Stimulated activated CD8-positive, alpha-beta memory T cell treated with anti-CD3 and anti-CD28 coated beads, Interleukin-12 subunit alpha, Interleukin-12 subunit beta, amount 100 ng/mL, for 4 hours (primary cell): ENCODE data around the gene RAMAC.
"Not testable (repeated sequence)": the region's sequence is repeated elsewhere in the genome, so short reads cannot be mapped to it uniquely, and the experiment has no call there.

Experiments used
- DNase-seq: peaks from one replicate; pipeline ENCODE4 v3.0.0-alpha.2; 2020; ENCODE audit warnings: low read depth

The RAMAC gene

DNA sequence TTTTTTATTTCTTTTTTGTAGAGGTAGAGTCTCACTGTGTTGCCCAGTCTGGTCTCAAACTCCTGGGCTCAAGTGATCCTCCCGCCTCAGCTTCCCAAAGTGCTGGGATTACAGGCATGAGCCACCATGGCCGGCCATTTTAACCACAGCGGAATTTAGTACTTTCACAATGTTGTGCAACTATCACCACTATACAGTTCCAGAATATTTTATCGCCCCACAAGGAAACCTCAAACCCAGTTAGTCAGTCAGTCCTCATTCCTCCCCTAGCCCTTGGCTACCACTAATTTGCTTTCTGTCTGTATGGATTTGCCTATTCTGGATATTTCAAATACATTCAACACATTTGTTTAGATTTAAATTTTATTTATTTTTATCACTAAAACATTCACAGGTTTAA lies 17.9 kb upstream of the RAMAC start:
- DNase-seq: no peak

DNA sequence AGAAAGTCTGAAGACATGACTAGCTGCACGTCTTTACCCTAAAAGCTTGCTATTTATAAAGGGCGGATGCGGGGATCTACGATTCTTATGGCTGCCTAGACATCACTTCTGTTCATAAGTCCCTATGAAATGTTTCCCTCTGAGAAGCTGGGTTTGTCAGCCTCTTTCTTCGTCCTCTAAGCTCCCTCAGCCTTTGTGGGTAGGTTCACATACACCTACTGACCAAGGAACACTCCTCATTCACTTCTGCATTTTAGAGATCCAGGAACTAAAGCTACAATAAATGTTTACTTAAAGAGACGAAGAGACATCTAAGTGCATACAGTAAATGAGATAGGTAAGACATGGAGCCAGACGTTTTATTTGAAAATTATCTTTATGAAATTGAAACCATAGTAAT lies 16.7 kb upstream of the RAMAC start:
- no peak for DNase-seq

DNA sequence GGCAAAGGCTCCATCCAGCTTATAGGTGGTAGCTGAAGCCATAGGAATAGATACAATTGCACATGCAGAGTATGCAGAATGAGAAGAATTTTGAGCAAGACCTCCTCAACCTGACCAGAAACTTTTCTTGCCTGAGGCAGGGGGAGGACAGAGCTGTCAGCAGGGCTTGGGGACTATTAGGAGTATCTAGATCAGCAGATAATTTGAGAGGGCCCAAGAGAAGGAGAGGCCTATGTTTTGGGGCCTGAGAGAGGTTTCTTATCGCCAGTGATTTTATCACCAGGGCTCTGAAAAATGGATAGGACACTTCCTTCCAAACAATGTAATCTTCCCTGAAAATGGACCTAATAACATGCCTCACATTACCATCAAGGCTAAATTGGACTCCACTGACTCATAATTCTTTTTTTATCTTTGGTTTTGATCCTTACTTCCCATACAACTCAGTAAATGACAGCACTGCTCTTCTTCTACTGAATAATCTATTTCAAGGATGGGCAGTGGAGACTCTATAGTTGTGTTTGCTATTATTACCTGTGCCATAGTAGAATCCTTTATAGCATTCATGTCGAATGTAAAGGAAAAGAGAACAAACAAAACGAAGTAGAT lies 15.8 kb upstream of the RAMAC start:
- no peak for DNase-seq

DNA sequence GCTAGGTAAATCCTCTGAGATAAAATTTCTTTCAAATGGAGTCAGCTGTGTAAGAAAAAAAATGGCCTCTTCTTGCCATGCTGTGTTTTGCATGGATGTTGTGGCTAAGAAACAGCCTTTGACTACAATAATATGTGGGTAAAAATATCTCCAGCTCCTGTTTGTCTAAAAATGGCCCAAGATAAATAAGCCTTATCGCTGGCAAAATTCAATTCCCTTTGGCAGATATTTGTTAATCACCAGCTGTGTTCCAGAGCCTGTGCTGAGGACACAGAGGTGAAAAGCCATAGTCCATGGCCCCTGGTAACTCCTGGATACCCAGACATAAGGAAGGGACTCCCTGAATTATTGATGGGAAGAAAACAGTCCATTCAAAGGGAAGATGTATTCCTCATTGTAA lies 15.3 kb upstream of the RAMAC start:
- no peak for DNase-seq

DNA sequence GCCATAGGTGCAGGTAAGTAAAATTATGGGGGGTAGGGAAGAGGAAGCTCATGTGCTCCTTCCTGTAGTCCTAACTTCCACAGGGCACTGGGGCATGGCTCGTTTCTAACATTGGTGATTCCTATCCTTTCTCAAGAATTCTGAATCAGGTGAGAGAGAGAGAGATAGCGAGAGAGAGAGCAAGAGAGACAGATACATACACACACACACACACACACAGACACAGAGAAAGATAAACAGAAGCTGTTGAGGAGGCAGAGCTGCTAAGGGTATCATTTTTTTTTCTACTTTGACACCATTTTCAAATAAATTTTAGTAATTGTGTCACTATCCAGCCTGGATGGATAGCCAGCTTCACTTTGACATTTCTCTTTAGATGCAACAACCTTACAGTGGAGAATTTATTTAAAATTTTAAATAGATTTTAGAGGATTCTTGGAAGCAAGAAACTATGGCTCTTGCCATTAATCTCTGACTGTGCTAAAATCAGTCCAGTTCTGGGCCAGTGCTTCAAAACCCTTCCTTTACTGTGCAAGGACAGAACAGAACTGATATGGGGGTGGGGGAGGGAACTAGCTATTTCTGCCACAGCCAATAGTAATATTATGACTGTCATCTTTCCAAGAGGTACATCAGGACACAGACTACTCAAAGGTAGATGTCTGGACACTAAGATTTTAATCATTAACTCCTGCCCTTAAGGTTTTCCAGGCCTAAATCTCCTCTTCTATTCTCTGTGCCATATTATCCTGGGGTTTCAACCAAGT lies 14.6 kb upstream of the RAMAC start:
- no peak for DNase-seq

DNA sequence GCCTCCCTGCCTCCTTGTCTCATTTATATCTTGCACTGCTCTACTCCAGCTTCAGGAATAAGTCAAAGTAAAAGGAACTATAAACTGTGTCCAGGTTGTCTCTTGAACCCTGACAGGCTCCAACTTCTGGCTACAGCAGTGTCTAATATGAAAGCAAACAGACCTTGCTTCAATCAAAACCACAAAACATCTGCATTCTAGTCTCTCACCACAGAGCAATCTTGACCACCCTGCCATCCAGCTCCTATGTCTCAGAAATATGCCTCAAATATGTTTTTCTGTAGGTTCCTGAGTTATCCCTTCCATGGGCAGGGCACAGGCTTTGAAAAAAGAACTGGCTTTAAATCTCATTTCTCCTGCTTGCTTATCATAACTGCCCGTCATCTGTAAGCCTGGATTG lies 13.0 kb upstream of the RAMAC start:
- no peak for DNase-seq

DNA sequence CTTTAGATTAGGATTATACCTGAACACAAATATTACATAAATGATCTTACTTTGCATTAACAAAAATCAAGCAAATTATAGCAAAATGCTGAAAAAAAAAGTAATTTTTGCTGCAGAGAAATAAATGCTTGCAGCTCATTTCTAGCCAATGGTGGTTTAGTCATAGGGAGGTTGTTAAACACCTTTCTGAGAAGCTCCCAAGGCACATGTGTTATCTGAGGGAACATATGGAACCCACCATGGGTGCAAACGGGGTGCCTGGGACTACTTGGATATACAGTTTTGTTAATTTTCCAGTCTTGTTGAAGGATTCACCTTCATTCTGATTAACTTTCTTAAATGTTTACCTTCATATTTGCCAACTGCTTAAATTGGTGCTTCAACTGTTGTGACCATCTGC lies 8.9 kb upstream of the RAMAC start:
- DNase-seq: no peak

DNA sequence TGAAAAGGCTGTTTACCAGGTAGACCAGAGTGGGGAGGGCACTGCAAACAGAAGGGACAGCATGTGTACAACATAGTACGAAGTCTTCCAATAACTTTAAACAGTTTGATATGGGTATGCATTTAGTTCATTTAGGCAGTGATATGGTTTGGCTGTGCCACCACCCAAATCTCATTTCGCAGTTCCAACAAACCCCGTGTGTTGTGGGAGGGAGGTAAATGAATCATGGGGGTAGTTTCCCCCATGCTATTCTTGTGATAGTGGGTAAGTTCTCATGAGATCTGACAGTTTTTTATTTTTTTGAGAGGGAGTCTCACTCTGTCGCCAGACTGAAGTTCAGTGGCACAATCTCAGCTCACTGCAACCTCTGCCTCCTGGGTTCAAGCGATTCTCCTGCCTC lies 7.6 kb upstream of the RAMAC start:
- no peak for DNase-seq

DNA sequence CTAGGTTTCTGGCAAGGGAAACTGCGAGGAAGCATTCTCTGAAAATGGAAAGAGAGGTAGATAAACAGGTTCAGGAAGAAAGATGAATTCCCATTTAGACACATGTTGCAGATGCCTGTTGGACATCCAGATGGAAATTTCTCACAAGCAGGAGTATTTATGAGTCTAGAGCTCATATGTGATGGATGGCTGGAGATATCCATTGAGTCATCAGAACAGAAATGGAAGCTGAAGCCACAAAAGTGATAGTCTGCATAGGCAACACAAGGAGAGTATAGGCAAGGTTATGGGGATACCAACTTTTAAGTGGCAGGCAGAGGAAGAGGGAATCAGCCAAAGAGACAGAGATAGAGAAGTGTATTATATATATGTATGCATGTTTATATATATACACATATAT lies 6.3 kb upstream of the RAMAC start:
- DNase-seq: no peak

DNA sequence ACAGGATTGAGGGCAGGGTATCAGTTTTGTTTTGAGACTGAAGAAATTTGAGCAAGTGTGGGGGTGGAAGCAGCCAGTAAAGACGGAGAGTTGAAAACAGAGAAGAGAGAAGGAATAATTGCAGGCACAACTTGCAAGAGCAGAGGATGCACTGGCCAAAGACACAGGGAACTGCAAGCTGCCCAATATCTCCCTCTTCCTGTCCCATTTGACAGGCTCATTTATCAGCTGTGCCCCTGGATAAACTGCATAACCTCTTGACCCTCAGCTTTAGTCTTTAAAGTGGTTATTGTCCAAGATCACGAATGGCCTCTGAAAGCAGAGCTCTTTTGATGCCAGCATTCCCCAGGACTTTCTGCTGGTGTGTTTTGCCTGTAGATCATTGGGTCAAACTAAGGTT lies 5.0 kb upstream of the RAMAC start:
- no peak for DNase-seq

DNA sequence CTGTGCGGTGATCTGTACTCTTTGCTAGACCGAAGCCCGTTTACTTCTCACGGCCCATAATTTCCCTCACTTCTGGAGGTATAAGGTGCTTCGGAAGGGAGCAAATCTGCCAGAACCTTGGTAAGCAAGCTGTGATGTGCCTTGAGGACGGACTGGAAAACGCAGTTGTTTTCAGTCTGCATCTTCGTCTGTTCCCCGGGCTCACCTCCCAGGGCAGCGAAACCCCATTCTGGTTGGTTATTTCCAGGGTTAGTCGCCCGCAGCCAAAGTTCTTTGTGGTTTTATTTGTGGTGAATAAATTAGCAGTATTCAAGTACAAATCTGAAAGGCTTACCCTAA lies 401 bp downstream of the RAMAC start:
- no peak for DNase-seq

DNA sequence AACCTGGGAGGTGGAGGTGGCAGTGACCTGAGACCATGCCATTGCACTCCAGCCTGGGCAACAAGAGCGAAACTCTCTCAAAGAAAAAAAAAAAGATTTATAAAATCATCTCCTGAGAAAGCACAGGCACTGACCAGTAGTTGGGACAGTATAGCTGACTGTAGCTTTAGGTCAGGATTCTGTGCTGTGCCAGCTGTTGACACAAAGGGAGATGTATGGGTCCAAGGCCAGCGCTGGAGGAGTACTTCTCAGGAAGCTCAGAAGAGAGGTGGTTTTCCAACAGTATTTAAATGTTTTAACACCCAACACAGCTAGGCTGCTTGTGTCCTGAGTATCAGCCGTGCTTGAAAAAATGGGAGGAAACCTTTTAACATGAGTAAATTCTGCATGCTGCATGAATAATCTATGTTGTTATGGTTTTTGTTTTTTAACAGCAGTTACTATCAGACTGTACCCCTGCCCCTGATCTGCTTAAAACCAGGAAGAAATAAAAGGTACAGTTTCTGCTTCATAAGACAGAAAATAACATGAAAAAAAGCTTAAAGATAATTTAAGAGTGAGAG lies 6.5 kb downstream of the RAMAC start:
- no peak for DNase-seq

DNA sequence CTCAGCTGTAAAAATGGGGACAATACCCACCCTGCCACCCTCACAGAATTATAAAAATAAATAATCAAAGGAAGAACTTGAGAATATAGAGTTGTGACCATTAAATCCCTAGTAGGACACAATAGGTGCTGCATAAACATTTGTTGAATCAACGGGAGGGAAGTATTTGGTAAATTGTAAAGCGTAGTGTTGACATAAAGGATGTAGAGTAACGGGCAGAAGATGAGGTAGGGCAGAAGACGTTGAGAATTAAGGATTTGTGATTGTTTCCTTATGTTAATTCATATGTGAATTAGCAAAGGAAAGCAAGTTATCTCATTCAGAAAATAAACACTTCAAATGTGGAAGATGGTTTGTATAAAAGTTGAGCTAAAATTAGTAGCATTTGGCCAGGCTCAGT lies 7.1 kb downstream of the RAMAC start:
- DNase-seq: no peak

DNA sequence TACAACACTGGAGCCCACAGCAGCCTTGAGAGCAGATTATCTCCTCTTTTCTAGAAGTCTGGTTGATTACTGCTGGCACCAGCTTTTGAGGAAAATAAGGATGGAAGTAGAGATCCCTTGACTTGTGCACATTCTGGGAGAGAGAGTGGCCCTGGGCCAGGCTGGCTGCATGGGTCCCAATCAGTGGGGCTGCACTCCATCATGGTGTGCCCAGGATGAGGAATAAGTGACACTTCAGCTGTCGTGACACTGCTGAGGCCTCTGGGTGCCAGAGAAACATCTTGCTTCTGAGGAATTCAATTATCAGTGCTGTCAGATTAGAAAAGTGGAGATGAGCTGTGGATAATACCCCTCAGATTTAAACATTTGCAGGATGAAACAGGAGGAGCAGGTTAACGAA lies 9.1 kb downstream of the RAMAC start:
- DNase-seq: no peak

DNA sequence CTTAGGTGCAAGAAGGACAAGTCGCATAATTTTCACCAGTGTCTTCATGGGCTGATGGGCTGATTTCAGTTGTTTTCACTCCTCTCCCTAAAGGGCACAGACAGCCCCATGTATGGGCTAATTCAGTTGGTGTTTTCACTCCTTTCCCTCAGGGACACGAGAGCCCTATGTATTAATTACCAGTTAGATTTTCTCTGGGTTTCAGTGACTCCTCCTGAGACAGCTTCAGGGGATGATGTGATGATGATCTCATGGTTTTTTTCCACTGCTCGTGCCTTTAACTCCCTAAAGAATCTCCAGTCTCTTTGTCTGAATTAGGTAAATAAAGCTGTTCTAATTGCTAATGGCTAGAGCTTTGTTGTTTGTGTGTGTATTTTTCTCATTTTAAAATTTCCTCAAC lies 9.9 kb downstream of the RAMAC start:
- no peak for DNase-seq

DNA sequence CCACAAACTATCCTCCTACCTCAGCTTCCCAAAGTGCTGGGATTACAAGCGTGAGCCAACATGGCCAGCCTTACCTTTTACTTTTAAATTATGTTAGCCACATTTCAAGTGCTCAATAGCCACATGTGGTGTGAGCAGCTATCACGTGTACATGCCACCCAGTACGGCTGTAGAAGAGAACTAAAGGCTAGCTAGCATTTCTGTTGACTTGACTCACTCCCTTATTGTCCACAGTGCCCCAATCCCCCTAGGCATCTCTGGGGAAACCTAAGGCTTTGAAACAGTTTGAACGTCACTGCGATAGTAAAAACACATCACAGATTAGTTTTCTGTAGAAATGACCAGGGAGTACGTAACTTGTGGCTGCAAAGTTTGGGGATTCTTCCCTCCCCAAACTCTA lies 13.4 kb downstream of the RAMAC start:
- no peak for DNase-seq

DNA sequence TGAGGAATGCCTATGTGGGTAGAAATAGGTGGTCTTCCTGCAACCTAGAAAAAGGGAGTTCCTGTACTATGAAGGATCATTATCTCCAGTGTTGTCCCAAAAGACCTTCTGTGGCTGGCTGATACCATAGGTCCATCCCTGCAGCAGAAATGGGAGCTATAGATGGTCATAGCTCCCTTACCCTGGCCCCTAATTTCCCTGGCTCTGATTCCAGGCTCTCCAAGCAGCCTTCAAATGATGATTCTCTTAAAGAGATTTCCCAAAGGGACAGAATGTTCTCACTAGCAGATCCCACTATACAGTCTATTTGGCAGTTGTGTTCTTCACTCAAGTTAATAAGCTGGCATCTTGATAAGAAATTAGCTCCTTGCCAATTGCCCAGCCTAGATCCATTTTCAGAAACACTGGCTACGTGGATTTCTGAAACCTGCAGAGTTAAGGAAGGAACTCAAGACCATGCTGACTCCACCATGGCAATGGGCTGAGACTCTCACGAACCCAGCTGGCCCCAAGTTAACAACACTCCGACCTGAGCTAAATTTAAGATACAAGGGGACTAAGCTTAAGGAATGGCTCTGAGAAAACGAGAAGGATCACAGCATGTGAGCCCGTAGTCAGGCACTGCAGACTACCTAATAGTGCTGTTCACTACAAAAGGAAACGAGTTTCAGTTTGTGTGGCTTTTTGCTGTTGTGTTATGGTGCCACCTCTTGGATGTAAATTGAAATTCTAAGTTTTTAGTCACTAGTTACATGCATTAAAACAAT lies 14.1 kb downstream of the RAMAC start:
- no peak for DNase-seq

DNA sequence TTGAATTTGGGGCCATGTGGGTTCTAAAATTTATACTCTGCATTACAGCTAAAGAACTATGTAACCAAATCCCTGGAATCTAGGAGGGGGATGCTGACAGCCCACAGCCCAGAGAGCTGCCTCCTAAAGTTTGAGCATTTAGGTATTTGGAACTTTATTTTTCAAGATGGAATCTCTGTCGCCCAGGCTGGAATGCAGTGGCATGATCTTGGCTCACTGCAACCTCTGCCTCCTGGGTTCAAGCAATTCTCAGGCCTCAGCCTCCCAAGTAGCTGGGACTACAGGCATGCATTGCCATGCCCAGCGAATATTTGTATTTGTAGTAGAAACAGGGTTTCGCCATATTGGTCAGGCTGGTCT lies 14.6 kb downstream of the RAMAC start:
- DNase-seq: not testable (repeated sequence)

DNA sequence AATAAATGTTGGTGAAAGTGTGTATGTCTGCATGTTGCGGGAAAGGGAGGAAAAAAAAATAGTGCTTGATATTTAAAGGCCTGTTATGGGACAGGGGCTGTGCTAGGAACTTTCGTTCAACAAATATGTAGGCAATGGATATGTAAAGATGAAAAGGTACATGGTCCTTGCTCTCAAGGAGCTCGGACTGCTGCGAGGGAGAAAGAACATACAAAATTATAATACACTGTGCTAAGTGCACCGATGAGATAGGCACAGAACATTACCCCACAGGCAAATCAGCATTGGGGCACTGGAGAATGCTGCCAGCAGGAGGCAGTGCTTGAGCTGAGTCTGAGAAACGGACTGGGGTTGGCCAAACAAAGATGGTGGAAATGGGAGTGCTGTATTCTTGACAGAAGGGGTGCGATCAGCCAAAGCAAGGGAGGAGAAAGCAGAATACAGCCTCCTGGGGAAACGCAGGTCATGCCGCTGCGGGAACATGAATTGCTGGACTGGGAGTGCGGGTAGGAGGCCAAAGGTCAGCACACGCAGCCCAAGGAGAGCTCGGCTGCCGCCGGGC lies 24.8 kb downstream of the RAMAC start:
- DNase-seq: peak; percentile 55

DNA sequence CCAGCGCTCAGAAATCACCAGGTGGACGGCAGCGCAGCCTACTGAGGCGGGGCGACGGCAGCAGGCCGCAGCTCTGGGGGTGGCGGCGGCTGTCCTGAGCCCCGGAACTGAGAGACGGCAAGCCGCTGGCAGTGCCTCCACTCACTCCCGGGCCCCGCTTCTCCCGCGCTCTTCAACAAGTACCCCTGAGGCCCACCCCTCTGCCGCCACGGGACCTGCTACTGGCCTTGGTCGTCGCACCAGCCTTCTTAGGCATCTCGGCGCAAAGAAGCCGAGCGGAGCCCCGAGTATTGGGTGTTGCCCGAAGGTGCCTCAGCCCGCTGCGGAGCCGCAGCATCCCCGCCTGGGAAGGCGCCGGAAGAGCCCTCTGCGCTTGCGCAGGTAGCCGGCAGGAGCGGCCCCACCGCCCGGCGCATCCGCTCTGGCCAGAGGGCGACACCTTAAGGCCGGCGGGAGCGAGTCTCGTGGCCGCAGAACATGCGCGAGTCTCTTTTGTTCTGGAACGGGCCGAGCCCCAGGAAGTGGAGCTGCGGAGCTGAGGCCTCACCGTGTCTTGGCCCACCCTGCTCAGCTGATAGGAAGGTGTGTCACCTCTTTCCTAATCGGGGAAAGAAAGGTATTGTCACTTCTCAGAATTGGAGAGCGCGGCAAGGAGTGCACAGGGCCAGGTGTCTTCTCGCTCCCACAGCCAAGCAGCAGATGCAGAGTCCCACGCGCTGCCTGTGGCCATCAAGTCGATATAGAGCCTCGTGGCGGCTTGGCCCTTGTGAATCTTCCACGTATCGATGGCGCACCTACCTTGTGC lies 25.5 kb downstream of the RAMAC start, which contains the start of gene C15orf40:
Gene C15orf40 (minus strand): TSS at position 369 of the 805 bp plus-strand sequence. CDS start 32 bp downstream, at position 337.
- peak; percentile 78 for DNase-seq

DNA sequence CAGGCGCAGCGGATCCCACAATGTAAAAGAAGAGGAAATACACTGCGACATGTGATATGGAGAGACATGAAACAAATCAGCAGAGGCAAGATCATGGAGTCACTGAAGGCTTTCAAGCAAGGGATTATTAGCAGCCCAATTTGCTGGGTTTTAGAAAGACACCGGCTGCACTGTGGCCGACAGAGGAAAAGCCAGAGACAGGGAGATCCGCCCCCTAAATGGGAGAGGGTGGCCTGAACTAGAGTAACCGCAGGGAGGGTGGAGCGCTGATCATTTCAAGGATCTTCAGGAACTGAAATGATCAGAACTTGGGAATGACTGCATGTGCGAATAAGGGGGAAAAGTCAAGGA lies 26.0 kb downstream of the RAMAC start:
- no peak for DNase-seq

DNA sequence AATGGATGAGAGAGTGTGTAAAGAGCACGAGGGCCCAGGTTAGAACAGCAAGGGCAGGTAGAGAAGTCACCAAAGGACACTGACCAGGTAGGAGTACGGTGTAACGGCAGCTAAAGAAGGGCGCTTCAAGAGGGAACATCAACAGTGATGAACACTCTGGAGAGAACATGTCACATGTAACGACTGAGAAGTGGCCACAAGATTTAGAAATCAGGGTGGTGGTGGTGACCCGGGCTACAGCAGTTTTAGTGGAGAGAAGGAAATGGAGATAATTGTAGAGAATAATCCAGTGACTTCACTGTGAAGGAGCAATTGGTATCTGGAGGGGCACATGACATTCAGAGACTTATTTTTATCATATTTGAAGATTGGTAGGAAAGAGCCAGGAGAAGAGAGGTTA lies 26.6 kb downstream of the RAMAC start:
- no peak for DNase-seq
